Occipital lobe (tissue), 2 donors: ENCODE data around the gene GPC6. TPM values are rescaled to one million over a fixed set of nuclear protein-coding genes. Genes with fewer than 3 reads are reported as not detected.

Experiments
- DNase-seq: peaks from one replicate; lab custom pipeline; 2025; lab: John Stamatoyannopoulos, UW
- total RNA-seq: library from RNA; depleted of rRNA; stranded (reverse); fragments of >200 nt; gene quantifications from one replicate; pipeline ENCODE4 v1.2.3, GENCODE V29; 2014

GPC6 gene
- total RNA-seq, 1 donor from 2014 or later = 9.8 TPM

GRCh38 chr13:94233401-94233800 lies 1006.8 kb downstream of the GPC6 start:
- DNase-seq = peak; percentile 11

GRCh38 chr13:94233837-94234236 lies 1007.2 kb downstream of the GPC6 start:
- no peak for DNase-seq

GRCh38 chr13:94234738-94235137 lies 1008.1 kb downstream of the GPC6 start:
- DNase-seq = no peak

GRCh38 chr13:94236132-94236531 lies 1009.5 kb downstream of the GPC6 start:
- DNase-seq = no peak

GRCh38 chr13:94236872-94237271 lies 1010.3 kb downstream of the GPC6 start:
- no peak for DNase-seq

- DNase-seq = no peak
Observed at GRCh38 chr13:94239135-94239534, 1012.5 kb downstream of the GPC6 start.

GRCh38 chr13:94242554-94242953 lies 1015.9 kb downstream of the GPC6 start:
- no peak for DNase-seq

GRCh38 chr13:94243551-94243950 lies 1016.9 kb downstream of the GPC6 start:
- DNase-seq = no peak

GRCh38 chr13:94246495-94246894 lies 1019.9 kb downstream of the GPC6 start:
- DNase-seq = no peak

GRCh38 chr13:94247890-94248289 lies 1021.3 kb downstream of the GPC6 start:
- DNase-seq = no peak

- DNase-seq = no peak
Observed at GRCh38 chr13:94248454-94249228, 1022.0 kb downstream of the GPC6 start.

- DNase-seq = no peak
Observed at GRCh38 chr13:94249512-94249911, 1022.9 kb downstream of the GPC6 start.

- DNase-seq = no peak
Observed at GRCh38 chr13:94251831-94252608, 1025.4 kb downstream of the GPC6 start.

- no peak for DNase-seq
Observed at GRCh38 chr13:94254737-94255136, 1028.1 kb downstream of the GPC6 start.

- no peak for DNase-seq
Observed at GRCh38 chr13:94256721-94257120, 1030.1 kb downstream of the GPC6 start.

- DNase-seq = no peak
Observed at GRCh38 chr13:94259984-94260383, 1033.4 kb downstream of the GPC6 start.

GRCh38 chr13:94261163-94261562 lies 1034.6 kb downstream of the GPC6 start:
- DNase-seq = no peak

GRCh38 chr13:94263038-94263437 lies 1036.4 kb downstream of the GPC6 start:
- no peak for DNase-seq

- no peak for DNase-seq
Observed at GRCh38 chr13:94267581-94268366, 1041.2 kb downstream of the GPC6 start.

GRCh38 chr13:94268661-94269060 lies 1042.1 kb downstream of the GPC6 start:
- no peak for DNase-seq

- DNase-seq = no peak
Observed at GRCh38 chr13:94269557-94269956, 1043.0 kb downstream of the GPC6 start.

- no peak for DNase-seq
Observed at GRCh38 chr13:94270556-94270955, 1043.9 kb downstream of the GPC6 start.
